22Rv1 (cell line): Measurements from ENCODE around the gene ACP3.

Experiments used
- CTCF ChIP-seq: fragments of 450-650 bp; IDR thresholded peaks from 2 replicates; pipeline ENCODE4 v1.5.1; 2017; ENCODE audit warnings: mild to moderate bottlenecking
- ZFX ChIP-seq: fragments of 450-650 bp; IDR thresholded peaks from 2 replicates; pipeline ENCODE4 v1.6.1; 2017; ENCODE audit warnings: antibody characterized with exemption, borderline replicate concordance

- TF ChIP-seq CTCF (no peak), ZFX (no peak)
These were observed 7.9 kb downstream of the ACP3 start for GRCh38 chr3:132325103-132325606.
